Pancreas (tissue), 10 donors: ENCODE results near the gene CACNA1I. TPM values are rescaled to one million over a fixed set of nuclear protein-coding genes. Genes with fewer than 3 reads are reported as not detected.
A peak's percentile ranks its signal among the peaks of the same experiment; 100 is the strongest.

ENCODE experiments used
- ATAC-seq, 4 donors: fragments of 200-7000 bp; cut with Tn5 transposase; one replicate each; pipeline versions ENCODE4 v1.8.0 to v1.9.1; 2020; ENCODE audit warnings: mild to moderate bottlenecking in 4 of 4, moderate library complexity in 4 of 4
- DNase-seq, 6 donors: peaks; one replicate each; pipeline ENCODE4 v3.0.0-alpha.2; 2020
- FAIRE-seq: peaks from 2 replicates; lab custom pipeline; 2012; peaks lifted over from hg19 to GRCh38; lab: Jason Lieb, UNC
- H3K27ac ChIP-seq, 4 donors: fragments of 200-600 bp; sonication (generic); 1 replicate in 3 of 4; 2 replicates in 1 of 4; pipeline versions ENCODE4 v1.5.0 to v1.8.0; 2020
- H3K27me3 ChIP-seq, 4 donors: fragments of 200-600 bp; one replicate each; pipeline ENCODE4 v1.8.0; 2021
- H3K36me3 ChIP-seq, 3 donors: fragments of 200-600 bp; sonication (generic) in 1 of 3; one replicate each; pipeline versions ENCODE4 v1.5.0 to v1.8.0; 2020 to 2021
- H3K4me1 ChIP-seq, 3 donors: fragments of 200-600 bp; one replicate each; pipeline ENCODE4 v1.8.0; 2021
- H3K4me3 ChIP-seq, 4 donors: fragments of 200-600 bp; sonication (generic) in 2 of 4; one replicate each; pipeline versions ENCODE4 v1.5.0 to v1.8.0; 2020 to 2021
- H3K9me3 ChIP-seq, 4 donors: fragments of 200-600 bp; one replicate each; pipeline ENCODE4 v1.8.0; 2021
- WGBS, 2 donors: extraction: QIAGEN DNeasy Blood & Tissue Kit; methylation state at CpG; one replicate each; pipeline ENCODE4 v1.1.7; 2013; 5-methylcytosine and 5-hydroxymethylcytosine counted together
- intact Hi-C, 3 donors: fragments of 100-400 bp; cut with DNase I; formaldehyde crosslinking; loops; one replicate each; pipeline versions ENCODE4 v1.11.1 to v1.14.2; 2022
- polyA plus RNA-seq, 2 donors: library from polyadenylated mRNA; stranded (reverse); fragments of 200-250 nt; gene quantifications; one replicate each; pipeline ENCODE4 v1.2.3, GENCODE V29; 2013
- total RNA-seq, 6 donors: library from RNA; stranded (reverse); fragmentation: NEBNext Ultra II Directional in 4 of 6; extraction: Animal tissue kit (Norgen Biotek cat#: 25700) in 4 of 6; gene quantifications; one replicate each; pipeline versions ENCODE4 v1.2.1 to v1.2.4, GENCODE V29; 2021 to 2023
- TF ChIP-seq, protein P1 (sequence below), 4 donors: fragments of 200-600 bp; sonication (generic) in 3 of 4; IDR thresholded peaks; one replicate each; pipeline versions ENCODE4 v1.5.0 to v1.8.0; 2021; ENCODE audit warnings: antibody characterized with exemption in 4 of 4
- donor health status: healthy with polysubstance abuse.
- donor health status: DM: no; HTN: no; CAD: no; lungs with moderate emphysema.
- donor health status: DM: no; HTN: no; CAD: no.
- donor health status: control.
- donor health status: control.
- donor health status: Bipolar disorder and iron deficiency.
- donor health status: DM: yes; HTN: yes; CAD: no.
- donor health status: DM: no; HTN: no; CAD: no.
- donor health status: DM: no; HTN: no; CAD: no.
- donor health status: DM: yes; HTN: yes; CAD: no.

The CACNA1I gene
- total and polyA plus RNA-seq, 8 donors: 0.04 to 0.21 (median 0.07) TPM

DNA sequence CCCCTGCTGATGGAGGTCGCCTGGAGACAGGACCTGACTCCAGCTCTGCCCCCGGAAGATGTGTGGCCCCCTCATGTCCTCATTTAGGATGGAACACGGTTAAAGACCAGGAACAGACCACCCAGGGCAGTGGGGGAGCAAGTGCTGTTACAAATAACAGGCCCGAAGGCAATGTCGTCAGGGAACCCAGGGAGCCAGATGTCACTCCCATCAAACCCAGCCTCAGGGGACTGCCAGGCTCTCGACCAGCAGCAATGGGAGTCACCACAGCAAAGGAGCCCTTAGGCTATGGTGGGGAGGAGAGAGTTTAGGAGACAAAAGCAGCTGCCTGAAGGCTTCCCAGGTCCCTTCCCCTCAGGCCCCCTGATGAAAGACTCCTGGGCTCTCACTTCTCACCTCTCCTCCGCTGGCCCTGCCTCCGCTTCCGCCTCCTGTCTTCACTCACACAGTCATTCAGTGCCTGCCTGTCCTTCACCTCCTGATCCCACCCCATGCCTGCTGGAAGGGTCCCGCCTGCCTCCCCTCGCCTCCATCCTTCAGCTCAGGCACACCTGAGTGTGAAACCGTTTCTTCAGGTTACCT is 42.4 kb upstream of the CACNA1I start:
- DNase-seq (peak in 2 of 6 donors; percentile 36 to 60), ATAC-seq (no peak), FAIRE-seq (no peak)
- H3K27me3 ChIP-seq: no peaks in the 10 kb centered on the region
- TF ChIP-seq, protein P1, sequence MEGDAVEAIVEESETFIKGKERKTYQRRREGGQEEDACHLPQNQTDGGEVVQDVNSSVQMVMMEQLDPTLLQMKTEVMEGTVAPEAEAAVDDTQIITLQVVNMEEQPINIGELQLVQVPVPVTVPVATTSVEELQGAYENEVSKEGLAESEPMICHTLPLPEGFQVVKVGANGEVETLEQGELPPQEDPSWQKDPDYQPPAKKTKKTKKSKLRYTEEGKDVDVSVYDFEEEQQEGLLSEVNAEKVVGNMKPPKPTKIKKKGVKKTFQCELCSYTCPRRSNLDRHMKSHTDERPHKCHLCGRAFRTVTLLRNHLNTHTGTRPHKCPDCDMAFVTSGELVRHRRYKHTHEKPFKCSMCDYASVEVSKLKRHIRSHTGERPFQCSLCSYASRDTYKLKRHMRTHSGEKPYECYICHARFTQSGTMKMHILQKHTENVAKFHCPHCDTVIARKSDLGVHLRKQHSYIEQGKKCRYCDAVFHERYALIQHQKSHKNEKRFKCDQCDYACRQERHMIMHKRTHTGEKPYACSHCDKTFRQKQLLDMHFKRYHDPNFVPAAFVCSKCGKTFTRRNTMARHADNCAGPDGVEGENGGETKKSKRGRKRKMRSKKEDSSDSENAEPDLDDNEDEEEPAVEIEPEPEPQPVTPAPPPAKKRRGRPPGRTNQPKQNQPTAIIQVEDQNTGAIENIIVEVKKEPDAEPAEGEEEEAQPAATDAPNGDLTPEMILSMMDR (IDR thresholded peaks at IDR 0.05): no peak
- intact Hi-C loops: loop anchor here in 1 of 3 donors (5.0 to 10.0 kb wide), 3 partner anchors 36 to 353 kb away; partner anchors contain the start of gene RPL3
- 65 to 71% methylated on average over 12 of the region's 12 CpGs for WGBS, 2 donors
- peaks cover 0 to 12% (median 0%) of the 10 kb centered on the region in 3 donors for H3K36me3 ChIP-seq
- peaks cover 20 to 47% (median 25%) of the 10 kb centered on the region in 3 donors for H3K4me1 ChIP-seq
- H3K4me3 ChIP-seq: no peak overlapping the region
- no peaks in the 10 kb centered on the region for H3K9me3 ChIP-seq
- H3K27ac ChIP-seq: peak overlapping the region in 2 of 4 donors; percentile 41 to 46

DNA sequence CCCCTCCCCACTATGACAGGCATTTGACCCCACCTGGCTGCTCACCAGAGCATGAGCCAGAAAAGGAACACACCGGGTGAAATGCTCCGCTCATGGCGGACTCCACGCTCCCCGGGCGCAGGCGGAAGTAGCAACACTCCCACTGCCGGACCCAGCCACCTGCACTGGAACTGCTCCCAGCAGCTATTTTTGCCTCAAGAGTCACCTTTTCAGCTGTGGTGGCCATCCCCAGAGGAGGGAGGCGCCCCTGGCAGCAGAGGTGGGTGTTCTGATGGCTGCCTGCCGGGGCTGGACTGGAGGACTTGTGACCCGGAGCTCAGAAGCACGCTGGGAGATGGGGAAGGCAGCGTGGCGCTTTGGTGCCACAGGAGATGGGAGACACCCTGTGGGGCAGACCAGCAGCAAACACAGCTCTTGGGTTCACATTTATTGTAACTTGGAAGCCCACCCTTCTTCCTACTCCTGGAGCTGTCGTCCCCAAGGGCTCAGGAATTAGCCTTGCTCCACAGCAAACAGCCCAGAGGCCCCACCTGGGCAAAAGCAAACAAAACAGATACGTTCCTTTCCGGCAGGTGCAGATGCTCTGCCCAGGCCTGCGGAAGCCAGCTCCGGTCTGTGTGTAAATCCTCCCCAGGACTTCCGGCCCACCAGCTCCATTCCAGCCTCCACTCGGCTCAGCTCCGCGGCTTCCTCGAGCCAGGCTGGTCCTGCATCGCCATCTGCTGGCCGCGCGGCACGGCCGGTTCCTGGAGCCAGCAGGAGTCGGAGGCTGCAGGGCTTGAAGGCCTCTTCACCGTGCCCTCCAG is 41.7 kb upstream of the CACNA1I start:
- ATAC-seq (peak; percentile 55 to 75 (median 63)), DNase-seq (peak; percentile 84 to 97 (median 92)), FAIRE-seq (no peak)
- Histone ChIP-seq H3K36me3 (peaks cover 0 to 11% (median 0%) of the 10 kb centered on the region in 3 donors), H3K4me3 (peak overlapping the region in 1 of 4 donors; percentile 29), H3K9me3 (no peaks in the 10 kb centered on the region), H3K4me1 (peaks cover 20 to 40% (median 25%) of the 10 kb centered on the region in 3 donors), H3K27me3 (no peaks in the 10 kb centered on the region), H3K27ac (peak overlapping the region in 1 of 4 donors; percentile 34)
- intact Hi-C loops: loop anchor here in 1 of 3 donors (5.0 to 10.0 kb wide), 3 partner anchors 37 to 354 kb away; partner anchors contain the start of gene RPL3
- WGBS, 2 donors: 25 to 28% methylated on average over 31 to 32 of the region's 32 CpGs
- TF ChIP-seq, protein P1 (IDR thresholded peaks at IDR 0.05): peak; percentile 86 to 96 (median 89)

DNA sequence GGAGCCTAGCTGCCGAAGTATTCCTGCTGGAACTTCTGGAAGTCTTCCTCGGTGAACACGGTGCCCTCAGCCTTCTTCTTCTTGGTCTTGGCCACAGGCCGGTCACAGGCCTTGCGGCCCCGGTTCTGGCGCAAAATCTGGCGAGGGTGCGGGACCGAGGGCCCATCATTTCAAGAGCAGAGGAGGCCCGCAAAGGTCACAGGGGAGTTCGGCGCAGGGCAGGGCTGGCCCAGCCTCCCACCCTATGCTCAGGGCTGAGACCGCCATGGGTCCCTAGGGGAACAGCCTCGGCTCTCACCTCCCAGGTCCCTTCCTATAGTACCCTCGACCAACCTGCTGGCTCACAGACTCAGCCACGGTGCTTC is 41.1 kb upstream of the CACNA1I start:
- Histone ChIP-seq H3K27me3 (no peaks in the 10 kb centered on the region), H3K27ac (peak overlapping the region in 1 of 4 donors; percentile 41), H3K4me3 (peak overlapping the region in 1 of 4 donors; percentile 29), H3K9me3 (no peaks in the 10 kb centered on the region), H3K4me1 (peaks cover 17 to 40% (median 25%) of the 10 kb centered on the region in 3 donors), H3K36me3 (peaks cover 0 to 5% (median 0%) of the 10 kb centered on the region in 3 donors)
- intact Hi-C loops: loop anchor here in 1 of 3 donors (5.0 to 10.0 kb wide), 3 partner anchors 37 to 355 kb away; partner anchors contain the start of gene RPL3
- no peak for FAIRE-seq
- DNase-seq: no peak
- WGBS, 2 donors: 47 to 49% methylated on average over 17 of the region's 17 CpGs
- no peak for ATAC-seq
- TF ChIP-seq, protein P1 (IDR thresholded peaks at IDR 0.05): no peak

DNA sequence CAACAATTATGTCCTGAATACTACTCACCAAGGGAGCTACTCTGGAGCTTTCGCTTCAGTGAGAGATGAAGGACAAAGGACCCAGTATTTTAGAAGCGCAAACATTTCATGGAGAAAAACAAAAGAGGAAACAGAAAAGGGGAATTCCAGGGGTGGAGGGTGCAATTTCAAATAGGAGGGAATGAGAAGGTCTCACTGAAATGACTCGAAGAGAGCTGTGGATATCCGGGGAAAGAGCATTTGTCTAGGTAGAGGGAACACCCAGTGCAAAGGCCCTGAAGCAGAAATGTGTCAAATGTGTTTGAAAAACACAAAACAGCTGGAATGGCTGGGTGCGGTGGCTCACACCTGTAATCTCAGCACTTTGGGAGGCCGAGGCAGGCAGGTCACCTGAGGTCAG is 40.4 kb upstream of the CACNA1I start:
- Histone ChIP-seq H3K4me1 (peaks cover 19 to 40% (median 25%) of the 10 kb centered on the region in 3 donors), H3K27ac (peak overlapping the region in 1 of 4 donors; percentile 27), H3K36me3 (peaks cover 0 to 5% (median 0%) of the 10 kb centered on the region in 3 donors), H3K9me3 (no peaks in the 10 kb centered on the region), H3K4me3 (peak overlapping the region in 1 of 4 donors; percentile 4), H3K27me3 (no peaks in the 10 kb centered on the region)
- TF ChIP-seq, protein P1 (IDR thresholded peaks at IDR 0.05): no peak
- intact Hi-C loops: no loop called here
- 67 to 74% methylated on average over 6 of the region's 6 CpGs for WGBS, 2 donors
- ATAC-seq: no peak
- no peak for FAIRE-seq
- peak in 1 of 6 donors; percentile 10 for DNase-seq
